PC-9 (cell line): ENCODE measurements around the gene SIX1. TPM values are rescaled to one million over a fixed set of nuclear protein-coding genes. Genes with fewer than 3 reads are reported as not detected.

ENCODE experiments used
- BruUV-seq: library from RNA; stranded (reverse); fragments of 400-500 nt; replicated peaks from 2 replicates; lab custom pipeline; 2021; lab: Mats Ljungman, UMichigan
- CTCF ChIA-PET: fragments of 300-600 bp; sonication (Branson Sonifier 250); formaldehyde crosslinking; loops from one replicate; lab custom pipeline; 2022; ENCODE audit warnings: antibody characterized with exemption; lab: Charles Lee
- POLR2A ChIA-PET: fragments of 300-600 bp; sonication (Branson Sonifier 250); formaldehyde crosslinking; loops from one replicate; lab custom pipeline; 2022; ENCODE audit warnings: antibody characterized with exemption; ENCODE audit not compliant: unreplicated experiment; lab: Charles Lee
- DNase-seq, 2 experiments: peaks; one replicate each; pipeline versions ENCODE4 v3.0.0 to v3.0.0-alpha.2; 2015 to 2022; ENCODE audit warnings: mixed read lengths in 1 of 2
- H2AFZ ChIP-seq: fragments of 200-600 bp; sonication (generic); 2 replicates; pipeline ENCODE4 v1.8.1; 2017; ENCODE audit warnings: antibody characterized with exemption
- H3F3A ChIP-seq: fragments of 200-600 bp; sonication (generic); 2 replicates; pipeline ENCODE4 v1.8.1; 2017; ENCODE audit warnings: antibody characterized with exemption, mild to moderate bottlenecking, low read depth; ENCODE audit not compliant: insufficient read depth
- H3K27ac ChIP-seq: fragments of 200-600 bp; sonication (generic); 2 replicates; pipeline ENCODE4 v1.6.1; 2016; ENCODE audit warnings: mixed run types
- H3K27me3 ChIP-seq: fragments of 200-600 bp; sonication (generic); 2 replicates; pipeline ENCODE4 v1.6.1; 2016; ENCODE audit warnings: low read depth, mixed run types; ENCODE audit not compliant: insufficient read depth
- H3K36me3 ChIP-seq: fragments of 200-600 bp; sonication (generic); 2 replicates; pipeline ENCODE4 v1.6.1; 2016; ENCODE audit warnings: low read depth, mixed run types
- H3K4me1 ChIP-seq: fragments of 200-600 bp; sonication (generic); replicated peaks from 2 replicates; pipeline ENCODE4 v1.6.1; 2016; ENCODE audit warnings: mixed run types; ENCODE audit not compliant: insufficient read depth
- H3K4me2 ChIP-seq: fragments of 200-600 bp; sonication (generic); 2 replicates; pipeline ENCODE4 v1.6.1; 2017; ENCODE audit warnings: mixed run types
- H3K4me3 ChIP-seq: fragments of 200-600 bp; sonication (generic); 2 replicates; pipeline ENCODE4 v1.6.1; 2016; ENCODE audit warnings: mixed run types
- H3K79me2 ChIP-seq: fragments of 200-600 bp; sonication (generic); 2 replicates; pipeline ENCODE4 v1.6.1; 2017; ENCODE audit warnings: low read depth, mixed run types
- H3K9me2 ChIP-seq: fragments of 200-600 bp; sonication (generic); 2 replicates; pipeline ENCODE4 v1.8.1; 2017; ENCODE audit warnings: mild to moderate bottlenecking; ENCODE audit not compliant: insufficient read depth
- H3K9me3 ChIP-seq: fragments of 200-600 bp; sonication (generic); 2 replicates; pipeline ENCODE4 v1.8.1; 2016; ENCODE audit warnings: low read depth; ENCODE audit not compliant: insufficient read depth
- H4K20me1 ChIP-seq: fragments of 200-600 bp; sonication (generic); 2 replicates; pipeline ENCODE4 v1.8.1; 2017; ENCODE audit not compliant: insufficient read depth
- EZH2 ChIP-seq: fragments of 200-600 bp; sonication (generic); IDR thresholded peaks from 2 replicates; pipeline ENCODE4 v1.8.0; 2017; ENCODE audit warnings: antibody characterized with exemption, low read depth
- intact Hi-C: fragments of 100-400 bp; cut with micrococcal nuclease; formaldehyde crosslinking; loops from one replicate; pipeline ENCODE4 v1.10.0; 2022; ENCODE audit not compliant: unreplicated experiment
- total RNA-seq: library from RNA; stranded (reverse); gene quantifications from 2 replicates; pipeline ENCODE4 v1.2.3, GENCODE V29; 2021
- TF ChIP-seq, protein P1 (sequence below): fragments of 200-600 bp; sonication (generic); conservative IDR thresholded peaks from 2 replicates; pipeline ENCODE4 v1.6.1; 2017; ENCODE audit warnings: mixed run types, antibody characterized with exemption, mild to moderate bottlenecking, moderate library complexity

The SIX1 gene
- total RNA-seq, 1 experiment from 2014 or later = 8.1 TPM

- 0 out of 2 replicates have a peak, but pooled peaks cover 6% of the 10 kb centered on the region for H3K4me1 ChIP-seq
- H3K9me3 ChIP-seq = no peaks in the 10 kb centered on the region
- DNase-seq = no peak
- no peaks in the 10 kb centered on the region for H3K79me2 ChIP-seq
- no peaks in the 10 kb centered on the region for H4K20me1 ChIP-seq
- POLR2A ChIA-PET = interaction anchor here (0.6 kb wide), 1 partner anchor 433 kb away, joined by 5 read pairs; no protein-coding TSS in a partner anchor
- H3K36me3 ChIP-seq = no peaks in the 10 kb centered on the region
- H2AFZ ChIP-seq = no peak overlapping the region
- intact Hi-C loops = loop anchor here (10.0 kb wide), 1 partner anchor 209 kb away; no protein-coding TSS in a partner anchor
- CTCF ChIA-PET = interaction anchor here (1.4 kb wide), 1 partner anchor 325 kb away, joined by 3 read pairs; the partner anchor contains the start of gene TRMT5
- no peak overlapping the region for H3K4me3 ChIP-seq
- no peak overlapping the region for H3K4me2 ChIP-seq
- no peak overlapping the region for H3K27ac ChIP-seq
- no peaks in the 10 kb centered on the region for H3K9me2 ChIP-seq
- TF ChIP-seq, protein P1, sequence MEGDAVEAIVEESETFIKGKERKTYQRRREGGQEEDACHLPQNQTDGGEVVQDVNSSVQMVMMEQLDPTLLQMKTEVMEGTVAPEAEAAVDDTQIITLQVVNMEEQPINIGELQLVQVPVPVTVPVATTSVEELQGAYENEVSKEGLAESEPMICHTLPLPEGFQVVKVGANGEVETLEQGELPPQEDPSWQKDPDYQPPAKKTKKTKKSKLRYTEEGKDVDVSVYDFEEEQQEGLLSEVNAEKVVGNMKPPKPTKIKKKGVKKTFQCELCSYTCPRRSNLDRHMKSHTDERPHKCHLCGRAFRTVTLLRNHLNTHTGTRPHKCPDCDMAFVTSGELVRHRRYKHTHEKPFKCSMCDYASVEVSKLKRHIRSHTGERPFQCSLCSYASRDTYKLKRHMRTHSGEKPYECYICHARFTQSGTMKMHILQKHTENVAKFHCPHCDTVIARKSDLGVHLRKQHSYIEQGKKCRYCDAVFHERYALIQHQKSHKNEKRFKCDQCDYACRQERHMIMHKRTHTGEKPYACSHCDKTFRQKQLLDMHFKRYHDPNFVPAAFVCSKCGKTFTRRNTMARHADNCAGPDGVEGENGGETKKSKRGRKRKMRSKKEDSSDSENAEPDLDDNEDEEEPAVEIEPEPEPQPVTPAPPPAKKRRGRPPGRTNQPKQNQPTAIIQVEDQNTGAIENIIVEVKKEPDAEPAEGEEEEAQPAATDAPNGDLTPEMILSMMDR = no peak
- TF ChIP-seq EZH2 = no peak
- no peaks in the 10 kb centered on the region for H3K27me3 ChIP-seq
- BruUV-seq = no TSS peak
- no peaks in the 10 kb centered on the region; the same call in 1 of the 2 replicates for H3F3A ChIP-seq
Measured at GRCh38 chr14:60655119-60655897, 6.0 kb upstream of the SIX1 start.

GRCh38 chr14:60654334-60654821 is 5.1 kb upstream of the SIX1 start:
- intact Hi-C loops = loop anchor here (10.0 kb wide), 1 partner anchor 210 kb away; no protein-coding TSS in a partner anchor
- no peak for DNase-seq

DNA sequence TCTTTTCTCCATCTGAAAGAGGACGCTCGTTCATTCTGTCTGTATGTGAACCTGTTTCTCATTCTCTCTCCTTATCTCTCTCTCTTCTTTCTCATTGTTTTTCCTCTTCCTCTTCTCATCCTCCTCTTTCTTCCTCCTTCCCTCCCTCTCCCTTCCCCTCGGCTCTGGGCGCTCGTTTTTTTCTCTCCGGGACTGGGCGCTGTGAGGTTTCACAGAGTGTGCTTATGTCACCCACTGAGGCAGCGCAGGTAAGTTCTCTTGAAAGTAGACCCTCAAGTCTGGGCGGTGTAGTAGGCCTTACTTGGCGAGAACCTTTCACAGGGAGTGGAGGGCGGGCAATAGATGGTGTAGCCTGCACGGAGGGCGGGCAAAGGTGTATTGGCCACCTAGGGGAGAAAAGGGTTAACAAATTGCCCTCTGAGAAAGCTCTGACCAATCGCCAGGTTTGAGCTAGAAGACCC is 4.5 kb upstream of the SIX1 start:
- H3K9me2 ChIP-seq = no peaks in the 10 kb centered on the region
- POLR2A ChIA-PET = interaction anchor here (0.6 kb wide), 1 partner anchor 42 kb away, joined by 5 read pairs; no protein-coding TSS in a partner anchor
- H3K4me2 ChIP-seq = no peak overlapping the region
- no peak overlapping the region for H3K4me3 ChIP-seq
- H3K79me2 ChIP-seq = no peaks in the 10 kb centered on the region; the same call in 1 of the 2 replicates
- H3K9me3 ChIP-seq = no peaks in the 10 kb centered on the region
- CTCF ChIA-PET = interaction anchor here (0.6 kb wide), 1 partner anchor 1913 kb away, joined by 8 read pairs; no protein-coding TSS in a partner anchor
- intact Hi-C loops = loop anchor here (10.0 kb wide), 1 partner anchor 211 kb away; no protein-coding TSS in a partner anchor
- 0 out of 2 replicates have a peak, but pooled peaks cover 6% of the 10 kb centered on the region for H3K4me1 ChIP-seq
- no peaks in the 10 kb centered on the region for H3K27me3 ChIP-seq
- H3K27ac ChIP-seq = no peak overlapping the region
- TF ChIP-seq, protein P1 = no peak
- TF ChIP-seq EZH2 = no peak
- H4K20me1 ChIP-seq = no peaks in the 10 kb centered on the region
- no peak for DNase-seq
- H3F3A ChIP-seq = no peaks in the 10 kb centered on the region; the same call in 1 of the 2 replicates
- no TSS peak for BruUV-seq
- no peak overlapping the region for H2AFZ ChIP-seq
- H3K36me3 ChIP-seq = no peaks in the 10 kb centered on the region

More at GRCh38 chr14:60654334-60654821, 5.1 kb upstream of the SIX1 start:
- Histone ChIP-seq H3K79me2 (no peaks in the 10 kb centered on the region), H3K27me3 (no peaks in the 10 kb centered on the region), H3K9me2 (no peaks in the 10 kb centered on the region), H3K27ac (no peak overlapping the region), H4K20me1 (no peaks in the 10 kb centered on the region), H3K36me3 (no peaks in the 10 kb centered on the region), H3F3A (no peaks in the 10 kb centered on the region; the same call in 1 of the 2 replicates), H3K4me3 (no peak overlapping the region), H2AFZ (no peak overlapping the region), H3K9me3 (no peaks in the 10 kb centered on the region), H3K4me2 (no peak overlapping the region), H3K4me1 (0 out of 2 replicates have a peak, but pooled peaks cover 6% of the 10 kb centered on the region)
- no TSS peak for BruUV-seq
- TF ChIP-seq, protein P1 = no peak
- TF ChIP-seq EZH2 = no peak
- ChIA-PET CTCF (interaction anchor here (0.6 to 1.4 kb wide), 3 partner anchors 160 to 1912 kb away, joined by 3 to 8 read pairs (median 4); partner anchors contain the start of gene TRMT5), POLR2A (interaction anchor here (0.6 kb wide), 1 partner anchor 41 kb away, joined by 5 read pairs; no protein-coding TSS in a partner anchor)
